NCI-H2107 treated with DMSO at 0.1 percent for 48 hours (cell line): ENCODE measurements around the gene RNU5B-1.

Source experiments
- DNase-seq: peaks from one replicate; lab custom pipeline; 2025; ENCODE audit not compliant: unreplicated experiment; lab: John Stamatoyannopoulos, UW

Gene RNU5B-1

GRCh38 chr15:65304381-65305149 is at the start of gene RNU5B-1:
RNU5B-1 (plus strand) TSS chr15:65304677.
- peak; percentile 79 for DNase-seq

- DNase-seq, result no peak
These were observed 49.7 kb upstream of the RNU5B-1 start for GRCh38 chr15:65254758-65255157.

- DNase-seq, result no peak
These were observed 48.9 kb upstream of the RNU5B-1 start for GRCh38 chr15:65255486-65256140.

GRCh38 chr15:65258375-65259262 is 45.9 kb upstream of the RNU5B-1 start:
- DNase-seq, result no peak

GRCh38 chr15:65259367-65259797 is 45.1 kb upstream of the RNU5B-1 start:
- no peak for DNase-seq

GRCh38 chr15:65260968-65261367 is 43.5 kb upstream of the RNU5B-1 start:
- DNase-seq, result no peak

GRCh38 chr15:65263313-65263712 is 41.2 kb upstream of the RNU5B-1 start:
- DNase-seq, result no peak

- no peak for DNase-seq
These were observed 39.5 kb upstream of the RNU5B-1 start for GRCh38 chr15:65264863-65265430.

GRCh38 chr15:65266469-65266868 is 38.0 kb upstream of the RNU5B-1 start:
- DNase-seq, result no peak

- no peak for DNase-seq
These were observed 36.1 kb upstream of the RNU5B-1 start for GRCh38 chr15:65268411-65268810.

- peak; percentile 16 for DNase-seq
These were observed 33.5 kb upstream of the RNU5B-1 start for GRCh38 chr15:65270811-65271545.

- DNase-seq, result peak; percentile 13
These were observed 29.3 kb upstream of the RNU5B-1 start for GRCh38 chr15:65275104-65275727.

- DNase-seq, result no peak
These were observed 28.8 kb upstream of the RNU5B-1 start for GRCh38 chr15:65275728-65276126.

GRCh38 chr15:65277015-65277414 is 27.5 kb upstream of the RNU5B-1 start:
- DNase-seq, result no peak

GRCh38 chr15:65278480-65278879 is 26.0 kb upstream of the RNU5B-1 start:
- DNase-seq, result no peak

GRCh38 chr15:65285291-65286068 is 19.0 kb upstream of the RNU5B-1 start:
- no peak for DNase-seq

GRCh38 chr15:65286069-65286703 is 18.3 kb upstream of the RNU5B-1 start:
- no peak for DNase-seq

GRCh38 chr15:65286704-65287519 is 17.6 kb upstream of the RNU5B-1 start, which contains the start of gene PARP16:
PARP16 (minus strand) TSS chr15:65286883; CDS start chr15:65286426, 457 bp downstream.
- peak; percentile 38 for DNase-seq
